PC-9 (cell line): ENCODE measurements around the gene COPB1. TPM values are rescaled to one million over a fixed set of nuclear protein-coding genes. Genes with fewer than 3 reads are reported as not detected.

Source experiments
- BruUV-seq: library from RNA; stranded (reverse); fragments of 400-500 nt; replicated peaks from 2 replicates; lab custom pipeline; 2021; lab: Mats Ljungman, UMichigan
- CTCF ChIA-PET: fragments of 300-600 bp; sonication (Branson Sonifier 250); formaldehyde crosslinking; loops from one replicate; lab custom pipeline; 2022; ENCODE audit warnings: antibody characterized with exemption; lab: Charles Lee
- POLR2A ChIA-PET: fragments of 300-600 bp; sonication (Branson Sonifier 250); formaldehyde crosslinking; loops from one replicate; lab custom pipeline; 2022; ENCODE audit warnings: antibody characterized with exemption; ENCODE audit not compliant: unreplicated experiment; lab: Charles Lee
- DNase-seq, 2 experiments: peaks; one replicate each; pipeline versions ENCODE4 v3.0.0 to v3.0.0-alpha.2; 2015 to 2022; ENCODE audit warnings: mixed read lengths in 1 of 2
- H2AFZ ChIP-seq: fragments of 200-600 bp; sonication (generic); 2 replicates; pipeline ENCODE4 v1.8.1; 2017; ENCODE audit warnings: antibody characterized with exemption
- H3F3A ChIP-seq: fragments of 200-600 bp; sonication (generic); 2 replicates; pipeline ENCODE4 v1.8.1; 2017; ENCODE audit warnings: antibody characterized with exemption, mild to moderate bottlenecking, low read depth; ENCODE audit not compliant: insufficient read depth
- H3K27ac ChIP-seq: fragments of 200-600 bp; sonication (generic); 2 replicates; pipeline ENCODE4 v1.6.1; 2016; ENCODE audit warnings: mixed run types
- H3K27me3 ChIP-seq: fragments of 200-600 bp; sonication (generic); 2 replicates; pipeline ENCODE4 v1.6.1; 2016; ENCODE audit warnings: low read depth, mixed run types; ENCODE audit not compliant: insufficient read depth
- H3K36me3 ChIP-seq: fragments of 200-600 bp; sonication (generic); 2 replicates; pipeline ENCODE4 v1.6.1; 2016; ENCODE audit warnings: low read depth, mixed run types
- H3K4me1 ChIP-seq: fragments of 200-600 bp; sonication (generic); replicated peaks from 2 replicates; pipeline ENCODE4 v1.6.1; 2016; ENCODE audit warnings: mixed run types; ENCODE audit not compliant: insufficient read depth
- H3K4me2 ChIP-seq: fragments of 200-600 bp; sonication (generic); 2 replicates; pipeline ENCODE4 v1.6.1; 2017; ENCODE audit warnings: mixed run types
- H3K4me3 ChIP-seq: fragments of 200-600 bp; sonication (generic); 2 replicates; pipeline ENCODE4 v1.6.1; 2016; ENCODE audit warnings: mixed run types
- H3K79me2 ChIP-seq: fragments of 200-600 bp; sonication (generic); 2 replicates; pipeline ENCODE4 v1.6.1; 2017; ENCODE audit warnings: low read depth, mixed run types
- H3K9me2 ChIP-seq: fragments of 200-600 bp; sonication (generic); 2 replicates; pipeline ENCODE4 v1.8.1; 2017; ENCODE audit warnings: mild to moderate bottlenecking; ENCODE audit not compliant: insufficient read depth
- H3K9me3 ChIP-seq: fragments of 200-600 bp; sonication (generic); 2 replicates; pipeline ENCODE4 v1.8.1; 2016; ENCODE audit warnings: low read depth; ENCODE audit not compliant: insufficient read depth
- H4K20me1 ChIP-seq: fragments of 200-600 bp; sonication (generic); 2 replicates; pipeline ENCODE4 v1.8.1; 2017; ENCODE audit not compliant: insufficient read depth
- EZH2 ChIP-seq: fragments of 200-600 bp; sonication (generic); IDR thresholded peaks from 2 replicates; pipeline ENCODE4 v1.8.0; 2017; ENCODE audit warnings: antibody characterized with exemption, low read depth
- intact Hi-C: fragments of 100-400 bp; cut with micrococcal nuclease; formaldehyde crosslinking; loops from one replicate; pipeline ENCODE4 v1.10.0; 2022; ENCODE audit not compliant: unreplicated experiment
- total RNA-seq: library from RNA; stranded (reverse); gene quantifications from 2 replicates; pipeline ENCODE4 v1.2.3, GENCODE V29; 2021
- TF ChIP-seq, protein P1 (sequence below): fragments of 200-600 bp; sonication (generic); conservative IDR thresholded peaks from 2 replicates; pipeline ENCODE4 v1.6.1; 2017; ENCODE audit warnings: mixed run types, antibody characterized with exemption, mild to moderate bottlenecking, moderate library complexity

COPB1 gene
- total RNA-seq, 1 experiment from 2014 or later = 82.8 TPM

DNA sequence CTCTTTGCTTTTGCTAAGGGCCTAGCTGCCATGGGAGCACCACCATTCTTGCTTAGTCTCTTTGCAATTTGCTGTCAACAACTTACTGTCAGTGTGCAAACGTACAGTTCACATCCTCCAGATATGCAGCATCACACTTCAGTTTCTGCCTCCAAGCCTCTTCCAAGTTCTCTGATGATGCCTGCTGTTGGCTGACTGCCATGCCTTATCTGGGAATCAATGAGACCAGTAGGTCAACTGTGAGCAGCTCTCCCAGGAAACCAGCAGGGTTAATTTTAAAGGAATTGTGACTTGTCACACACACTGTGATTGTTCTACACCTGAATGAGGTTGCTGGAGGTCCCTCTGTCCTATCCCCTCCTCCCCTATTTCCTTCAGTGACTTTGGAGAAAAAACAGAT lies 56.0 kb downstream of the COPB1 start:
- CTCF ChIA-PET = no interaction called here
- peak; percentile 44 to 80 for DNase-seq
- no peak overlapping the region for H3K4me3 ChIP-seq
- H3K36me3 ChIP-seq = no peaks in the 10 kb centered on the region
- no peak overlapping the region for H2AFZ ChIP-seq
- H3K9me3 ChIP-seq = no peaks in the 10 kb centered on the region
- peaks cover 56% of the 10 kb centered on the region for H3K4me1 ChIP-seq
- peaks cover 20% of the 10 kb centered on the region for H3F3A ChIP-seq
- no peaks in the 10 kb centered on the region for H3K79me2 ChIP-seq
- intact Hi-C loops = no loop called here
- POLR2A ChIA-PET = interaction anchor here (0.6 kb wide), 1 partner anchor 22 kb away, joined by 3 read pairs; no protein-coding TSS in a partner anchor
- peak overlapping the region; percentile 46; the same call in 1 of the 2 replicates for H3K4me2 ChIP-seq
- H4K20me1 ChIP-seq = no peaks in the 10 kb centered on the region
- BruUV-seq = no TSS peak
- peak overlapping the region; percentile 28 for H3K27ac ChIP-seq
- TF ChIP-seq EZH2 = no peak
- TF ChIP-seq, protein P1, sequence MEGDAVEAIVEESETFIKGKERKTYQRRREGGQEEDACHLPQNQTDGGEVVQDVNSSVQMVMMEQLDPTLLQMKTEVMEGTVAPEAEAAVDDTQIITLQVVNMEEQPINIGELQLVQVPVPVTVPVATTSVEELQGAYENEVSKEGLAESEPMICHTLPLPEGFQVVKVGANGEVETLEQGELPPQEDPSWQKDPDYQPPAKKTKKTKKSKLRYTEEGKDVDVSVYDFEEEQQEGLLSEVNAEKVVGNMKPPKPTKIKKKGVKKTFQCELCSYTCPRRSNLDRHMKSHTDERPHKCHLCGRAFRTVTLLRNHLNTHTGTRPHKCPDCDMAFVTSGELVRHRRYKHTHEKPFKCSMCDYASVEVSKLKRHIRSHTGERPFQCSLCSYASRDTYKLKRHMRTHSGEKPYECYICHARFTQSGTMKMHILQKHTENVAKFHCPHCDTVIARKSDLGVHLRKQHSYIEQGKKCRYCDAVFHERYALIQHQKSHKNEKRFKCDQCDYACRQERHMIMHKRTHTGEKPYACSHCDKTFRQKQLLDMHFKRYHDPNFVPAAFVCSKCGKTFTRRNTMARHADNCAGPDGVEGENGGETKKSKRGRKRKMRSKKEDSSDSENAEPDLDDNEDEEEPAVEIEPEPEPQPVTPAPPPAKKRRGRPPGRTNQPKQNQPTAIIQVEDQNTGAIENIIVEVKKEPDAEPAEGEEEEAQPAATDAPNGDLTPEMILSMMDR = no peak
- no peaks in the 10 kb centered on the region for H3K9me2 ChIP-seq
- H3K27me3 ChIP-seq = no peaks in the 10 kb centered on the region

- POLR2A ChIA-PET = no interaction called here
These were observed 63.7 kb downstream of the COPB1 start for GRCh38 chr11:14435717-14436512.

GRCh38 chr11:14425621-14426020 lies 74.0 kb downstream of the COPB1 start:
- Histone ChIP-seq H2AFZ (no peak overlapping the region), H4K20me1 (no peaks in the 10 kb centered on the region), H3K9me3 (no peaks in the 10 kb centered on the region), H3F3A (peaks cover 24% of the 10 kb centered on the region), H3K4me1 (peaks cover 41% of the 10 kb centered on the region), H3K4me3 (no peak overlapping the region), H3K4me2 (no peak overlapping the region), H3K79me2 (no peaks in the 10 kb centered on the region), H3K27me3 (no peaks in the 10 kb centered on the region), H3K9me2 (no peaks in the 10 kb centered on the region), H3K27ac (no peak overlapping the region), H3K36me3 (no peaks in the 10 kb centered on the region)
- POLR2A ChIA-PET = no interaction called here
- BruUV-seq = no TSS peak
- no peak for DNase-seq
- CTCF ChIA-PET = no interaction called here
- intact Hi-C loops = no loop called here
- no peak for TF ChIP-seq EZH2
- TF ChIP-seq, protein P1 = no peak

More at GRCh38 chr11:14435717-14436512, 63.7 kb downstream of the COPB1 start:
- Histone ChIP-seq H3F3A (no peaks in the 10 kb centered on the region), H3K36me3 (no peaks in the 10 kb centered on the region), H3K9me3 (no peaks in the 10 kb centered on the region), H3K9me2 (no peaks in the 10 kb centered on the region), H3K79me2 (no peaks in the 10 kb centered on the region), H3K4me1 (no peaks in the 10 kb centered on the region), H4K20me1 (no peaks in the 10 kb centered on the region), H3K27ac (no peak overlapping the region), H3K27me3 (no peaks in the 10 kb centered on the region), H3K4me2 (no peak overlapping the region), H3K4me3 (no peak overlapping the region), H2AFZ (no peak overlapping the region)
- BruUV-seq = no TSS peak
- TF ChIP-seq, protein P1 = no peak
- no peak for TF ChIP-seq EZH2
- no peak for DNase-seq
- intact Hi-C loops = no loop called here
- CTCF ChIA-PET = no interaction called here
